Osteoblast (primary cell): ENCODE data around the gene FBXW8. TPM values are rescaled to one million over a fixed set of nuclear protein-coding genes. Genes with fewer than 3 reads are reported as not detected.

ENCODE experiments used
- total RNA-seq: library from RNA; depleted of rRNA; stranded (reverse); fragments of >200 nt; gene quantifications from 2 replicates; pipeline ENCODE4 v1.2.3, GENCODE V29; 2012

Gene FBXW8
- total RNA-seq, 1 donor: 27.5 TPM

Other genes starting within 250 kb of the FBXW8 start
- gene SPRING1, start 172.9 kb upstream of the FBXW8 start, total RNA-seq: 27.1 and 29.0 TPM in 2 replicates
- gene RNFT2, start 172.6 kb upstream of the FBXW8 start, total RNA-seq: 2.4 and 3.3 TPM in 2 replicates
- under 0.01 and 0.59 TPM in 2 replicates for gene HRK, start 29.5 kb upstream of the FBXW8 start, total RNA-seq
- not detected in 2 replicates for gene TESC, start 188.5 kb downstream of the FBXW8 start, total RNA-seq